Caco-2 (cell line): ENCODE results near the gene UBE2U. TPM values are rescaled to one million over a fixed set of nuclear protein-coding genes. Genes with fewer than 3 reads are reported as not detected.

Experiments
- BruUV-seq: library from RNA; stranded (reverse); fragments of 400-500 nt; replicated peaks from 2 replicates; lab custom pipeline; 2021; lab: Mats Ljungman, UMichigan
- CTCF ChIA-PET: fragments of 300-600 bp; sonication (Branson Sonifier 250); formaldehyde crosslinking; loops from one replicate; lab custom pipeline; 2022; ENCODE audit warnings: antibody characterized with exemption; lab: Charles Lee
- POLR2A ChIA-PET: fragments of 300-600 bp; sonication (Branson Sonifier 250); formaldehyde crosslinking; loops from one replicate; lab custom pipeline; 2022; ENCODE audit warnings: antibody characterized with exemption; lab: Charles Lee
- DNase-seq, 2 experiments: peaks; one replicate each; pipeline versions ENCODE4 v3.0.0 to v3.0.0-alpha.2; 2020 to 2022
- H3K27me3 ChIP-seq: replicated peaks from 2 replicates; pipeline ENCODE4 v1.6.0; 2011; ENCODE audit warnings: low read length; ENCODE audit not compliant: control insufficient read depth, insufficient read depth
- H3K36me3 ChIP-seq: 2 replicates; pipeline ENCODE4 v1.5.1; 2011; ENCODE audit warnings: low read length; ENCODE audit not compliant: control insufficient read depth, insufficient read depth
- H3K4me1 ChIP-seq: fragments of 250-450 bp; sonication (Bioruptor Pico); 2 replicates; pipeline ENCODE4 v1.5.1; 2020; ENCODE audit warnings: mild to moderate bottlenecking
- H3K4me3 ChIP-seq: 2 replicates; pipeline ENCODE4 v1.5.1; 2011; ENCODE audit warnings: low read depth, mild to moderate bottlenecking, control low read depth, low read length
- H3K9me3 ChIP-seq: fragments of 250-450 bp; sonication (Bioruptor Pico); 2 replicates; pipeline ENCODE4 v1.5.1; 2020; ENCODE audit warnings: mild to moderate bottlenecking, moderate library complexity
- H3K27ac Mint-ChIP-seq: one replicate; pipeline ENCODE4 v1.8.0; 2022; ENCODE audit warnings: mixed read lengths; ENCODE audit not compliant: unreplicated experiment
- H3K27me3 Mint-ChIP-seq: one replicate; pipeline ENCODE4 v1.8.0; 2022; ENCODE audit warnings: mixed read lengths; ENCODE audit not compliant: insufficient read depth, unreplicated experiment
- H3K36me3 Mint-ChIP-seq: one replicate; pipeline ENCODE4 v1.8.0; 2022; ENCODE audit warnings: mild to moderate bottlenecking, mixed read lengths; ENCODE audit not compliant: insufficient read depth, unreplicated experiment
- H3K4me1 Mint-ChIP-seq: one replicate; pipeline ENCODE4 v1.8.0; 2022; ENCODE audit warnings: low read depth, mixed read lengths; ENCODE audit not compliant: unreplicated experiment
- H3K4me3 Mint-ChIP-seq: one replicate; pipeline ENCODE4 v1.8.0; 2022; ENCODE audit warnings: mild to moderate bottlenecking, moderate library complexity, mixed read lengths; ENCODE audit not compliant: unreplicated experiment
- H3K9me3 Mint-ChIP-seq: one replicate; pipeline ENCODE4 v1.8.0; 2022; ENCODE audit warnings: mixed read lengths; ENCODE audit not compliant: unreplicated experiment
- CTCF ChIP-seq, 2 experiments: fragments of 200-600 bp in 1 of 2; IDR thresholded peaks; 1 replicate in 1 of 2; 2 replicates in 1 of 2; pipeline versions ENCODE4 v1.5.1 to v1.8.0; 2011 to 2022; ENCODE audit warnings: antibody characterized with exemption in 1 of 2, control low read depth in 1 of 2, inconsistent platforms in 1 of 2, low read depth in 1 of 2, low read length in 1 of 2, mild to moderate bottlenecking in 1 of 2, moderate library complexity in 1 of 2; ENCODE audit not compliant: insufficient read depth in 1 of 2, severe bottlenecking in 1 of 2, unreplicated experiment in 1 of 2
- intact Hi-C: fragments of 100-400 bp; cut with micrococcal nuclease; formaldehyde crosslinking; loops from one replicate; pipeline ENCODE4 v1.10.0; 2022; ENCODE audit not compliant: unreplicated experiment
- total RNA-seq: library from RNA; stranded (reverse); gene quantifications from 2 replicates; pipeline ENCODE4 v1.2.3, GENCODE V29; 2022

UBE2U gene
- total RNA-seq, 1 experiment from 2014 or later = not detected

GRCh38 chr1:64302194-64302593 is 98.8 kb downstream of the UBE2U start:
- TF ChIP-seq CTCF (IDR thresholded peaks at IDR 0.05; ENCODE audit: insufficient read depth in 1 of 2, low read depth in 1 of 2, low read length in 1 of 2, severe bottlenecking in 1 of 2, unreplicated experiment in 1 of 2) = no peak
- Mint-ChIP-seq H3K27ac (no peak overlapping the region), H3K4me3 (no peak overlapping the region), H3K9me3 (no peaks in the 10 kb centered on the region), H3K4me1 (no peaks in the 10 kb centered on the region), H3K27me3 (peaks cover 4% of the 10 kb centered on the region), H3K36me3 (no peaks in the 10 kb centered on the region)
- Histone ChIP-seq H3K4me1 (no peaks in the 10 kb centered on the region), H3K9me3 (no peaks in the 10 kb centered on the region), H3K36me3 (no peaks in the 10 kb centered on the region), H3K27me3 (no peaks in the 10 kb centered on the region), H3K4me3 (no peak overlapping the region)
- ChIA-PET CTCF (no interaction called here), POLR2A (no interaction called here)
- no TSS peak for BruUV-seq
- DNase-seq = no peak
- intact Hi-C loops = no loop called here

GRCh38 chr1:64302971-64303370 is 99.5 kb downstream of the UBE2U start:
- DNase-seq = no peak
- Histone ChIP-seq H3K36me3 (no peaks in the 10 kb centered on the region), H3K4me1 (no peaks in the 10 kb centered on the region), H3K4me3 (no peak overlapping the region), H3K27me3 (no peaks in the 10 kb centered on the region), H3K9me3 (no peaks in the 10 kb centered on the region)
- Mint-ChIP-seq H3K27ac (no peak overlapping the region), H3K36me3 (no peaks in the 10 kb centered on the region), H3K4me1 (no peaks in the 10 kb centered on the region), H3K27me3 (peaks cover 4% of the 10 kb centered on the region), H3K9me3 (no peaks in the 10 kb centered on the region), H3K4me3 (no peak overlapping the region)
- ChIA-PET POLR2A (no interaction called here), CTCF (no interaction called here)
- intact Hi-C loops = no loop called here
- no peak for TF ChIP-seq CTCF (IDR thresholded peaks at IDR 0.05; ENCODE audit: insufficient read depth in 1 of 2, low read depth in 1 of 2, low read length in 1 of 2, severe bottlenecking in 1 of 2, unreplicated experiment in 1 of 2)
- no TSS peak for BruUV-seq

GRCh38 chr1:64304823-64305222 is 101.4 kb downstream of the UBE2U start:
- no peak for DNase-seq
- no peaks in the 10 kb centered on the region for H3K9me3 Mint-ChIP-seq
- Histone ChIP-seq H3K27me3 (no peaks in the 10 kb centered on the region), H3K4me1 (no peaks in the 10 kb centered on the region), H3K36me3 (no peaks in the 10 kb centered on the region), H3K4me3 (no peak overlapping the region), H3K9me3 (no peaks in the 10 kb centered on the region)
- no peaks in the 10 kb centered on the region for H3K4me1 Mint-ChIP-seq
- no peaks in the 10 kb centered on the region for H3K36me3 Mint-ChIP-seq
- intact Hi-C loops = no loop called here
- TF ChIP-seq CTCF (IDR thresholded peaks at IDR 0.05; ENCODE audit: insufficient read depth in 1 of 2, low read depth in 1 of 2, low read length in 1 of 2, severe bottlenecking in 1 of 2, unreplicated experiment in 1 of 2) = no peak
- POLR2A ChIA-PET = no interaction called here
- peaks cover 3% of the 10 kb centered on the region for H3K27me3 Mint-ChIP-seq
- CTCF ChIA-PET = no interaction called here
- no TSS peak for BruUV-seq
- H3K27ac Mint-ChIP-seq = no peak overlapping the region
- no peak overlapping the region for H3K4me3 Mint-ChIP-seq
